Ishikawa (cell line): ENCODE results near the gene CHRNB1.

Experiments
- CEBPB ChIP-seq: IDR thresholded peaks from 2 replicates; pipeline ENCODE4 v1.6.1; 2012
- CREB1 ChIP-seq: IDR thresholded peaks from 2 replicates; pipeline ENCODE4 v1.6.1; 2012; ENCODE audit warnings: low read depth
- EGR1 ChIP-seq: IDR thresholded peaks from 2 replicates; pipeline ENCODE4 v1.6.1; 2012
- EP300 ChIP-seq: IDR thresholded peaks from 2 replicates; pipeline ENCODE4 v1.6.1; 2012; ENCODE audit warnings: borderline replicate concordance
- FOXM1 ChIP-seq: IDR thresholded peaks from 2 replicates; pipeline ENCODE4 v1.6.1; 2012; ENCODE audit warnings: low read depth, borderline replicate concordance
- NFIC ChIP-seq: IDR thresholded peaks from 2 replicates; pipeline ENCODE4 v1.6.1; 2012
- RAD21 ChIP-seq: IDR thresholded peaks from 2 replicates; pipeline ENCODE4 v1.6.1; 2012; ENCODE audit warnings: low read depth
- TAF1 ChIP-seq: IDR thresholded peaks from 2 replicates; pipeline ENCODE4 v1.6.1; 2012; ENCODE audit warnings: low read depth, mild to moderate bottlenecking
- TCF12 ChIP-seq: IDR thresholded peaks from 2 replicates; pipeline ENCODE4 v1.6.1; 2012; ENCODE audit warnings: low read depth
- TEAD4 ChIP-seq: IDR thresholded peaks from 2 replicates; pipeline ENCODE4 v1.6.1; 2012
- YY1 ChIP-seq: IDR thresholded peaks from 2 replicates; pipeline ENCODE4 v1.6.1; 2012; ENCODE audit warnings: low read depth
- ZBTB7A ChIP-seq: IDR thresholded peaks from 2 replicates; pipeline ENCODE4 v1.6.1; 2012; ENCODE audit warnings: low read depth
- TF ChIP-seq, protein P1 (sequence below): IDR thresholded peaks from 2 replicates; pipeline ENCODE4 v1.6.1; 2012
- TF ChIP-seq, protein P2 (sequence below): IDR thresholded peaks from 2 replicates; pipeline ENCODE4 v1.6.1; 2012
- TF ChIP-seq, protein P3 (sequence below): IDR thresholded peaks from 2 replicates; pipeline ENCODE4 v1.6.1; 2012; ENCODE audit warnings: low read depth, mild to moderate bottlenecking

Gene CHRNB1

GRCh38 chr17:7437950-7438614 is 6.8 kb upstream of the CHRNB1 start:
- TF ChIP-seq CREB1 (no peak), YY1 (no peak)

GRCh38 chr17:7438656-7439460 is 6.0 kb upstream of the CHRNB1 start:
- TF ChIP-seq ZBTB7A, result no peak
- TF ChIP-seq, protein P1, sequence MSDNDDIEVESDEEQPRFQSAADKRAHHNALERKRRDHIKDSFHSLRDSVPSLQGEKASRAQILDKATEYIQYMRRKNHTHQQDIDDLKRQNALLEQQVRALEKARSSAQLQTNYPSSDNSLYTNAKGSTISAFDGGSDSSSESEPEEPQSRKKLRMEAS, result no peak
- TF ChIP-seq CREB1, result no peak
- TF ChIP-seq, protein P2, sequence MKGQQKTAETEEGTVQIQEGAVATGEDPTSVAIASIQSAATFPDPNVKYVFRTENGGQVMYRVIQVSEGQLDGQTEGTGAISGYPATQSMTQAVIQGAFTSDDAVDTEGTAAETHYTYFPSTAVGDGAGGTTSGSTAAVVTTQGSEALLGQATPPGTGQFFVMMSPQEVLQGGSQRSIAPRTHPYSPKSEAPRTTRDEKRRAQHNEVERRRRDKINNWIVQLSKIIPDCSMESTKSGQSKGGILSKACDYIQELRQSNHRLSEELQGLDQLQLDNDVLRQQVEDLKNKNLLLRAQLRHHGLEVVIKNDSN, result no peak
- TF ChIP-seq TEAD4, result no peak
- TF ChIP-seq TCF12, result no peak
- no peak for TF ChIP-seq FOXM1
- TF ChIP-seq NFIC, result no peak
- TF ChIP-seq EP300, result no peak
- TF ChIP-seq TAF1, result no peak

GRCh38 chr17:7439462-7440112 is 5.3 kb upstream of the CHRNB1 start, which contains the start of gene FGF11:
Gene FGF11 (plus strand): TSS chr17:7439512. CDS start chr17:7439621, 109 bp downstream.
- TF ChIP-seq, protein P2, result no peak
- TF ChIP-seq YY1 (no peak), EGR1 (0 out of 2 replicates have a peak, but pooled peaks have one; percentile 12), FOXM1 (no peak), ZBTB7A (peak; percentile 67)
- TF ChIP-seq, protein P3, sequence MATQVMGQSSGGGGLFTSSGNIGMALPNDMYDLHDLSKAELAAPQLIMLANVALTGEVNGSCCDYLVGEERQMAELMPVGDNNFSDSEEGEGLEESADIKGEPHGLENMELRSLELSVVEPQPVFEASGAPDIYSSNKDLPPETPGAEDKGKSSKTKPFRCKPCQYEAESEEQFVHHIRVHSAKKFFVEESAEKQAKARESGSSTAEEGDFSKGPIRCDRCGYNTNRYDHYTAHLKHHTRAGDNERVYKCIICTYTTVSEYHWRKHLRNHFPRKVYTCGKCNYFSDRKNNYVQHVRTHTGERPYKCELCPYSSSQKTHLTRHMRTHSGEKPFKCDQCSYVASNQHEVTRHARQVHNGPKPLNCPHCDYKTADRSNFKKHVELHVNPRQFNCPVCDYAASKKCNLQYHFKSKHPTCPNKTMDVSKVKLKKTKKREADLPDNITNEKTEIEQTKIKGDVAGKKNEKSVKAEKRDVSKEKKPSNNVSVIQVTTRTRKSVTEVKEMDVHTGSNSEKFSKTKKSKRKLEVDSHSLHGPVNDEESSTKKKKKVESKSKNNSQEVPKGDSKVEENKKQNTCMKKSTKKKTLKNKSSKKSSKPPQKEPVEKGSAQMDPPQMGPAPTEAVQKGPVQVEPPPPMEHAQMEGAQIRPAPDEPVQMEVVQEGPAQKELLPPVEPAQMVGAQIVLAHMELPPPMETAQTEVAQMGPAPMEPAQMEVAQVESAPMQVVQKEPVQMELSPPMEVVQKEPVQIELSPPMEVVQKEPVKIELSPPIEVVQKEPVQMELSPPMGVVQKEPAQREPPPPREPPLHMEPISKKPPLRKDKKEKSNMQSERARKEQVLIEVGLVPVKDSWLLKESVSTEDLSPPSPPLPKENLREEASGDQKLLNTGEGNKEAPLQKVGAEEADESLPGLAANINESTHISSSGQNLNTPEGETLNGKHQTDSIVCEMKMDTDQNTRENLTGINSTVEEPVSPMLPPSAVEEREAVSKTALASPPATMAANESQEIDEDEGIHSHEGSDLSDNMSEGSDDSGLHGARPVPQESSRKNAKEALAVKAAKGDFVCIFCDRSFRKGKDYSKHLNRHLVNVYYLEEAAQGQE, result peak; percentile 34; the same call in 1 of the 2 replicates

GRCh38 chr17:7440113-7440833 is 4.6 kb upstream of the CHRNB1 start:
- TF ChIP-seq, protein P2, result peak; percentile 17; the same call in 1 of the 2 replicates
- TF ChIP-seq NFIC, result peak; percentile 82
- TF ChIP-seq, protein P1, result no peak

- no peak for TF ChIP-seq CREB1
- TF ChIP-seq CEBPB, result no peak
- TF ChIP-seq TEAD4, result no peak
- no peak for TF ChIP-seq ZBTB7A
- TF ChIP-seq, protein P2, result no peak
- no peak for TF ChIP-seq TCF12
- TF ChIP-seq, protein P3, result no peak
- TF ChIP-seq NFIC, result no peak
- TF ChIP-seq, protein P1, result no peak
- no peak for TF ChIP-seq EGR1
- no peak for TF ChIP-seq TAF1
- TF ChIP-seq FOXM1, result no peak
- no peak for TF ChIP-seq YY1
- no peak for TF ChIP-seq EP300
- no peak for TF ChIP-seq RAD21
These were observed 4.0 kb upstream of the CHRNB1 start for GRCh38 chr17:7440834-7441195.
